PC-3 (cell line): Measurements from ENCODE around the gene APIP. TPM values are rescaled to one million over a fixed set of nuclear protein-coding genes. Genes with fewer than 3 reads are reported as not detected.

Source experiments
- ATAC-seq: fragments of 200-7000 bp; cut with Tn5 transposase; 2 replicates; pipeline ENCODE4 v1.9.1; 2020; ENCODE audit warnings: mild to moderate bottlenecking, moderate library complexity
- BruUV-seq: library from RNA; stranded (reverse); fragments of 400-500 nt; replicated peaks from 2 replicates; lab custom pipeline; 2021; lab: Mats Ljungman, UMichigan
- CTCF ChIA-PET: fragments of 300-600 bp; sonication (Branson Sonifier 250); formaldehyde crosslinking; loops from one replicate; lab custom pipeline; 2022; ENCODE audit warnings: antibody characterized with exemption; lab: Charles Lee
- POLR2A ChIA-PET: fragments of 300-600 bp; sonication (Branson Sonifier 250); formaldehyde crosslinking; loops from one replicate; lab custom pipeline; 2022; ENCODE audit warnings: antibody characterized with exemption; ENCODE audit not compliant: unreplicated experiment; lab: Charles Lee
- DNase-seq: peaks from one replicate; pipeline ENCODE4 v3.0.0-alpha.2; 2015
- H2AFZ ChIP-seq: fragments of 300-600 bp; sonication (generic); 2 replicates; pipeline ENCODE4 v1.6.0; 2016; ENCODE audit warnings: antibody characterized with exemption, low read length
- H3F3A ChIP-seq: fragments of 300-600 bp; sonication (generic); one replicate; pipeline ENCODE4 v1.6.0; 2017; ENCODE audit warnings: antibody characterized with exemption, low read length, control low read depth, mild to moderate bottlenecking; ENCODE audit not compliant: unreplicated experiment
- H3K27ac ChIP-seq: fragments of 300-600 bp; sonication (generic); 2 replicates; pipeline ENCODE4 v1.5.1; 2016; ENCODE audit warnings: mild to moderate bottlenecking, low read length
- H3K27me3 ChIP-seq: fragments of 300-600 bp; sonication (generic); 2 replicates; pipeline ENCODE4 v1.6.1; 2016; ENCODE audit warnings: low read length, mixed read lengths
- H3K36me3 ChIP-seq: fragments of 300-600 bp; sonication (generic); 2 replicates; pipeline ENCODE4 v1.6.1; 2016; ENCODE audit warnings: low read depth, mixed run types, low read length, mixed read lengths
- H3K4me1 ChIP-seq: fragments of 300-600 bp; sonication (generic); 2 replicates; pipeline ENCODE4 v1.5.1; 2016; ENCODE audit warnings: low read length; ENCODE audit not compliant: insufficient read depth
- H3K4me2 ChIP-seq: fragments of 300-600 bp; sonication (generic); 2 replicates; pipeline ENCODE4 v1.6.0; 2016; ENCODE audit warnings: low read length
- H3K4me3 ChIP-seq: fragments of 300-600 bp; sonication (generic); 2 replicates; pipeline ENCODE4 v1.5.1; 2016; ENCODE audit warnings: mild to moderate bottlenecking, low read length, mixed read lengths
- H3K79me2 ChIP-seq: fragments of 300-600 bp; sonication (generic); 2 replicates; pipeline ENCODE4 v1.6.1; 2017; ENCODE audit warnings: low read length, mixed read lengths
- H3K9ac ChIP-seq: fragments of 300-600 bp; sonication (generic); 2 replicates; pipeline ENCODE4 v1.6.0; 2016; ENCODE audit warnings: mild to moderate bottlenecking, low read length
- H3K9me2 ChIP-seq: fragments of 300-600 bp; sonication (generic); replicated peaks from 2 replicates; pipeline ENCODE4 v1.6.1; 2016; ENCODE audit warnings: mixed run types, low read length, mixed read lengths
- H3K9me3 ChIP-seq: fragments of 300-600 bp; sonication (generic); 2 replicates; pipeline ENCODE4 v1.6.1; 2016; ENCODE audit warnings: low read length, mixed read lengths
- H4K20me1 ChIP-seq: fragments of 300-600 bp; sonication (generic); 2 replicates; pipeline ENCODE4 v1.6.1; 2016; ENCODE audit warnings: low read length, mixed read lengths
- CTCF ChIP-seq: fragments of 300-600 bp; sonication (generic); conservative IDR thresholded peaks from 2 replicates; pipeline ENCODE4 v1.5.1; 2017; ENCODE audit warnings: antibody characterized with exemption, low read depth, mild to moderate bottlenecking, low read length
- EZH2 ChIP-seq: fragments of 300-600 bp; sonication (generic); IDR thresholded peaks from one replicate; pipeline ENCODE4 v1.6.1; 2017; ENCODE audit warnings: antibody characterized with exemption, mild to moderate bottlenecking, low read length; ENCODE audit not compliant: unreplicated experiment
- EZH2phosphoT487 ChIP-seq: fragments of 300-600 bp; sonication (generic); IDR thresholded peaks from 2 replicates; pipeline ENCODE4 v1.6.1; 2018; ENCODE audit warnings: mild to moderate bottlenecking, antibody characterized with exemption, low read length, borderline replicate concordance
- intact Hi-C: fragments of 100-400 bp; cut with micrococcal nuclease; formaldehyde crosslinking; loops from 2 replicates; pipeline ENCODE4 v1.9.0; 2023
- total RNA-seq: library from RNA; depleted of rRNA; stranded (reverse); fragments of >200 nt; gene quantifications from 2 replicates; pipeline ENCODE4 v1.2.3, GENCODE V29; 2014

The APIP gene
- total RNA-seq, 1 experiment from 2014 or later: 35.3 TPM

- ChIA-PET CTCF (no interaction called here), POLR2A (no interaction called here)
- Histone ChIP-seq H3F3A (no peaks in the 10 kb centered on the region), H3K4me1 (peaks cover 12% of the 10 kb centered on the region), H4K20me1 (no peaks in the 10 kb centered on the region), H3K9me3 (no peaks in the 10 kb centered on the region), H3K4me2 (no peak overlapping the region), H3K27me3 (no peaks in the 10 kb centered on the region), H3K27ac (no peak overlapping the region), H3K4me3 (no peak overlapping the region), H3K36me3 (no peaks in the 10 kb centered on the region; the same call in 1 of the 2 replicates), H2AFZ (no peak overlapping the region), H3K79me2 (peaks cover 61% of the 10 kb centered on the region), H3K9ac (no peak overlapping the region), H3K9me2 (no peaks in the 10 kb centered on the region)
- no peak for ATAC-seq
- intact Hi-C loops: loop anchor here (5.0 to 10.0 kb wide), 4 partner anchors 47 to 555 kb away; no protein-coding TSS in a partner anchor
- BruUV-seq: no TSS peak
- TF ChIP-seq CTCF: no peak
- no peak for TF ChIP-seq EZH2
- TF ChIP-seq EZH2phosphoT487: no peak
- no peak for DNase-seq
Observed at GRCh38 chr11:34929794-34930763, 13.9 kb upstream of the APIP start.

GRCh38 chr11:34928960-34929680 is 12.9 kb upstream of the APIP start:
- H3K27ac ChIP-seq: no peak overlapping the region
- no peaks in the 10 kb centered on the region; the same call in 1 of the 2 replicates for H3K36me3 ChIP-seq
- H3F3A ChIP-seq: no peaks in the 10 kb centered on the region
- H3K4me3 ChIP-seq: no peak overlapping the region
- no peaks in the 10 kb centered on the region for H3K27me3 ChIP-seq
- no peaks in the 10 kb centered on the region for H4K20me1 ChIP-seq
- H3K4me1 ChIP-seq: peaks cover 12% of the 10 kb centered on the region
- POLR2A ChIA-PET: no interaction called here
- TF ChIP-seq CTCF: no peak
- TF ChIP-seq EZH2: no peak
- no peak for TF ChIP-seq EZH2phosphoT487
- H3K9ac ChIP-seq: no peak overlapping the region
- H3K79me2 ChIP-seq: peaks cover 65% of the 10 kb centered on the region
- no peak for ATAC-seq
- no peaks in the 10 kb centered on the region for H3K9me2 ChIP-seq
- no TSS peak for BruUV-seq
- H3K9me3 ChIP-seq: no peaks in the 10 kb centered on the region
- H2AFZ ChIP-seq: no peak overlapping the region
- CTCF ChIA-PET: no interaction called here
- no peak overlapping the region for H3K4me2 ChIP-seq
- no peak for DNase-seq
- intact Hi-C loops: loop anchor here (5.0 to 10.0 kb wide), 4 partner anchors 48 to 556 kb away; no protein-coding TSS in a partner anchor
